GM23248 (cell line): ENCODE results near the gene PHLPP2.

ENCODE experiments used
- EZH2 ChIP-seq: fragments of 200-600 bp; sonication (generic); IDR thresholded peaks from 2 replicates; pipeline ENCODE4 v1.6.1; 2018; ENCODE audit warnings: antibody characterized with exemption, mild to moderate bottlenecking; ENCODE audit not compliant: insufficient read depth, poor library complexity, severe bottlenecking
- EZH2phosphoT487 ChIP-seq: fragments of 200-600 bp; sonication (generic); IDR thresholded peaks from 2 replicates; pipeline ENCODE4 v1.6.1; 2018; ENCODE audit warnings: antibody characterized with exemption, moderate library complexity, mild to moderate bottlenecking, low read depth; ENCODE audit not compliant: insufficient read depth

DNA sequence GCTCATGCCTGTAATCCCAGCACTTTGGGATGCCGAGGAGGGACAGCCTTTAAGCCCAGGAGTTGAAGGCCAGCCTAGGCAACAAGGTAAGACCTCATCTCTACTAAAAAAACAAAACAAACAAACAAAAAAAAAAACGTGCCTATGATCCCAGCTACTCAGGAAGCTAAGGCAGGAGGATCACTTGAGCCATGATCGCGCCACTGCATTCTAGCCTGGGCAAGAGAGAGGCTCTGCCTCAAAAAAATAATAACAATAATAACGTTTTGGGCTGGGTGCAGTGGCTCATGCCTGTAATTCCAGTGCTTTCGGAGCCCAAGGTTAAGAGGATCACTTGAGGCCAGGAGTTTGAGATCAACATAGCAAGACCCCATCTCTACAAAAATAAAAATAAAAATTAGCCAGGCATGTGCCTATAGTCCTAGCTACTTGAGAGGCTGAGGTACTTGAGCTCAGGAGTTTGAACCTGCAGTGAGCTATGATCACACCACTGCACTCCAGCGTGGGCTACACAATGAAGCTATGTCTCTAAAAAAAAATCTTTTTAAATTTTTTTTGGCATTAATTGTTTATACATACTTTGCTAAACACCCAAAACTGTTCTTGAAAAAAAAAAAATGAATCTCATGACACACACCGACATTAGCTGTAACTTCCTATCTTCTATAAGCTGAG, 3.3 kb downstream of the PHLPP2 start:
- TF ChIP-seq EZH2 (no peak), EZH2phosphoT487 (no peak)
